ENCODE results near the gene PLCH1.

DNA sequence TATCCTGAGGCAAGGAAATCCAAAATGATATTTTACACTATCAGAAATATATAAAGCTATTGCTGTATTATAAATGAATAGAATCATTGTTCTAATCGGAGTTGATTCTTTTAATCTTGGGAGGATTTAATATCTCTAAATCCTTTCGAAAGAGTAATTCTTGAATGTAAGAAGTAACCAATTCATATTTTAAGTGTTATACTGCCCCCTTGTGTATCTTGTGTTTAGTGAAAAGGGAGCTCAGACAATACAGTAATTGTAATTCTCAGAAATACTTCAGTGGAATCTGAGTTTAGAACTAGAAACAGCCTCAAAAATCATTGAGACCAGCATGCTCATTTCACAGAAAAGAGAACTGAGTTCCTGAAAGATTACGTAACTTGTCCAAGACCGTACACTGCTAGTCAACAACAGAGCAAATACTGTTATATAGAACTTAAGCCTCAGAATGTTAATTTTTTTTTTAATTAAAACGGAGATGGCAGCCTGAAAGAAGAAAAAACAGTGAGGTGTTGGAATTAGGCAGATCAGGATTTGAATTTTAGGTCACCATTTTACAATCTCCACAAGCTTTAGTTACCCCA is 42.9 kb downstream of the PLCH1 start:
- no peak for TF ChIP-seq TAF1 (IDR thresholded peaks at IDR 0.05; ENCODE audit: borderline replicate concordance, low read depth, low read length)
- TF ChIP-seq EP300 (IDR thresholded peaks at IDR 0.05; ENCODE audit: borderline replicate concordance in 1 of 2, control insufficient read depth in 1 of 2, low read depth in 2 of 2, low read length in 2 of 2) = no peak
- TF ChIP-seq, protein P1, sequence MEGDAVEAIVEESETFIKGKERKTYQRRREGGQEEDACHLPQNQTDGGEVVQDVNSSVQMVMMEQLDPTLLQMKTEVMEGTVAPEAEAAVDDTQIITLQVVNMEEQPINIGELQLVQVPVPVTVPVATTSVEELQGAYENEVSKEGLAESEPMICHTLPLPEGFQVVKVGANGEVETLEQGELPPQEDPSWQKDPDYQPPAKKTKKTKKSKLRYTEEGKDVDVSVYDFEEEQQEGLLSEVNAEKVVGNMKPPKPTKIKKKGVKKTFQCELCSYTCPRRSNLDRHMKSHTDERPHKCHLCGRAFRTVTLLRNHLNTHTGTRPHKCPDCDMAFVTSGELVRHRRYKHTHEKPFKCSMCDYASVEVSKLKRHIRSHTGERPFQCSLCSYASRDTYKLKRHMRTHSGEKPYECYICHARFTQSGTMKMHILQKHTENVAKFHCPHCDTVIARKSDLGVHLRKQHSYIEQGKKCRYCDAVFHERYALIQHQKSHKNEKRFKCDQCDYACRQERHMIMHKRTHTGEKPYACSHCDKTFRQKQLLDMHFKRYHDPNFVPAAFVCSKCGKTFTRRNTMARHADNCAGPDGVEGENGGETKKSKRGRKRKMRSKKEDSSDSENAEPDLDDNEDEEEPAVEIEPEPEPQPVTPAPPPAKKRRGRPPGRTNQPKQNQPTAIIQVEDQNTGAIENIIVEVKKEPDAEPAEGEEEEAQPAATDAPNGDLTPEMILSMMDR (IDR thresholded peaks at IDR 0.05 in 2 of 3, conservative IDR thresholded peaks at IDR 0.05 in 1 of 3; ENCODE audit: control insufficient read depth in 2 of 3, extremely low read depth in 1 of 3, insufficient read depth in 1 of 3, low read depth in 3 of 3, low read length in 3 of 3) = peak; percentile 38 to 61 (median 46); a peak in 4 of 6 replicates
- no peak for TF ChIP-seq SP1 (IDR thresholded peaks at IDR 0.05; ENCODE audit: low read depth, low read length)
- TF ChIP-seq RFX5 (IDR thresholded peaks at IDR 0.05; ENCODE audit: low read depth, low read length) = no peak
- TF ChIP-seq RAD21 (IDR thresholded peaks at IDR 0.05; ENCODE audit: insufficient read depth, low read depth, low read length) = peak; percentile 65
- TF ChIP-seq ZNF274 (IDR thresholded peaks at IDR 0.05; ENCODE audit: insufficient read depth, insufficient read length) = no peak
